Tibial artery (tissue), 4 donors: ENCODE results near the gene F7.

ENCODE experiments used
- DNase-seq, 2 donors: peaks; one replicate each; pipeline ENCODE4 v3.0.0-alpha.2; 2019
- H3K27ac ChIP-seq, 2 donors: fragments of 200-600 bp; sonication (generic) in 1 of 2; 1 replicate in 1 of 2; 2 replicates in 1 of 2; pipeline ENCODE4 v1.5.1; 2018 to 2019; ENCODE audit warnings: mild to moderate bottlenecking in 1 of 2
- H3K27me3 ChIP-seq, 2 donors: fragments of 200-600 bp; sonication (generic) in 1 of 2; one replicate each; pipeline versions ENCODE4 v1.5.1 to v1.6.0; 2016 to 2019
- H3K36me3 ChIP-seq, 3 donors: fragments of 200-600 bp; sonication (generic) in 2 of 3; one replicate each; pipeline ENCODE4 v1.5.1; 2016 to 2019; ENCODE audit warnings: mild to moderate bottlenecking in 2 of 3
- H3K4me1 ChIP-seq, 4 donors: fragments of 200-600 bp; sonication (generic) in 2 of 4; 1 replicate in 3 of 4; 2 replicates in 1 of 4; pipeline ENCODE4 v1.5.1; 2016 to 2019
- H3K4me3 ChIP-seq, 2 donors: fragments of 200-600 bp; sonication (generic) in 1 of 2; 1 replicate in 1 of 2; 2 replicates in 1 of 2; pipeline ENCODE4 v1.5.1; 2018 to 2019; ENCODE audit warnings: mild to moderate bottlenecking in 2 of 2
- H3K9me3 ChIP-seq, 3 donors: fragments of 200-600 bp; sonication (generic) in 1 of 3; one replicate each; pipeline ENCODE4 v1.5.1; 2016 to 2019
- intact Hi-C: fragments of 100-400 bp; cut with DNase I; formaldehyde crosslinking; loops from one replicate; pipeline ENCODE4 v1.15.0; 2023; ENCODE audit warnings: low total_unique reads
- TF ChIP-seq, protein P1 (sequence below), 2 experiments: fragments of 200-600 bp in 1 of 2; fragments of 450-650 bp in 1 of 2; IDR thresholded peaks; one replicate each; pipeline ENCODE4 v1.5.1; 2017 to 2019; ENCODE audit warnings: antibody characterized with exemption in 2 of 2, mild to moderate bottlenecking in 1 of 2, moderate library complexity in 1 of 2

The F7 gene

DNA sequence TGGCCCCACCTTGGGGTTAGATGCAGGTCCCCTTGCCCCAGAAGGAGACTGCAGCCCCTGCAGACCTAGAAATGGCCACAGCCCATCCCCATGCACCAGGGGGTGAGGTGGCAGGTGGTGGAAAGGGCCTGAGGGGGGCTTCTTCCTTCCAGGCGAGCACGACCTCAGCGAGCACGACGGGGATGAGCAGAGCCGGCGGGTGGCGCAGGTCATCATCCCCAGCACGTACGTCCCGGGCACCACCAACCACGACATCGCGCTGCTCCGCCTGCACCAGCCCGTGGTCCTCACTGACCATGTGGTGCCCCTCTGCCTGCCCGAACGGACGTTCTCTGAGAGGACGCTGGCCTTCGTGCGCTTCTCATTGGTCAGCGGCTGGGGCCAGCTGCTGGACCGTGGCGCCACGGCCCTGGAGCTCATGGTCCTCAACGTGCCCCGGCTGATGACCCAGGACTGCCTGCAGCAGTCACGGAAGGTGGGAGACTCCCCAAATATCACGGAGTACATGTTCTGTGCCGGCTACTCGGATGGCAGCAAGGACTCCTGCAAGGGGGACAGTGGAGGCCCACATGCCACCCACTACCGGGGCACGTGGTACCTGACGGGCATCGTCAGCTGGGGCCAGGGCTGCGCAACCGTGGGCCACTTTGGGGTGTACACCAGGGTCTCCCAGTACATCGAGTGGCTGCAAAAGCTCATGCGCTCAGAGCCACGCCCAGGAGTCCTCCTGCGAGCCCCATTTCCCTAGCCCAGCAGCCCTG is 12.8 kb downstream of the F7 start:
- peak; percentile 14 to 51 for DNase-seq
- intact Hi-C loops, result no loop called here
- Histone ChIP-seq H3K4me3 (no peak overlapping the region), H3K4me1 (peaks cover 0 to 9% (median 1%) of the 10 kb centered on the region in 4 donors), H3K36me3 (no peaks in the 10 kb centered on the region), H3K9me3 (no peaks in the 10 kb centered on the region), H3K27me3 (peaks cover 0 to 9% of the 10 kb centered on the region in 2 donors), H3K27ac (no peak overlapping the region)
- TF ChIP-seq, protein P1, sequence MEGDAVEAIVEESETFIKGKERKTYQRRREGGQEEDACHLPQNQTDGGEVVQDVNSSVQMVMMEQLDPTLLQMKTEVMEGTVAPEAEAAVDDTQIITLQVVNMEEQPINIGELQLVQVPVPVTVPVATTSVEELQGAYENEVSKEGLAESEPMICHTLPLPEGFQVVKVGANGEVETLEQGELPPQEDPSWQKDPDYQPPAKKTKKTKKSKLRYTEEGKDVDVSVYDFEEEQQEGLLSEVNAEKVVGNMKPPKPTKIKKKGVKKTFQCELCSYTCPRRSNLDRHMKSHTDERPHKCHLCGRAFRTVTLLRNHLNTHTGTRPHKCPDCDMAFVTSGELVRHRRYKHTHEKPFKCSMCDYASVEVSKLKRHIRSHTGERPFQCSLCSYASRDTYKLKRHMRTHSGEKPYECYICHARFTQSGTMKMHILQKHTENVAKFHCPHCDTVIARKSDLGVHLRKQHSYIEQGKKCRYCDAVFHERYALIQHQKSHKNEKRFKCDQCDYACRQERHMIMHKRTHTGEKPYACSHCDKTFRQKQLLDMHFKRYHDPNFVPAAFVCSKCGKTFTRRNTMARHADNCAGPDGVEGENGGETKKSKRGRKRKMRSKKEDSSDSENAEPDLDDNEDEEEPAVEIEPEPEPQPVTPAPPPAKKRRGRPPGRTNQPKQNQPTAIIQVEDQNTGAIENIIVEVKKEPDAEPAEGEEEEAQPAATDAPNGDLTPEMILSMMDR (IDR thresholded peaks at IDR 0.05), result no peak

DNA sequence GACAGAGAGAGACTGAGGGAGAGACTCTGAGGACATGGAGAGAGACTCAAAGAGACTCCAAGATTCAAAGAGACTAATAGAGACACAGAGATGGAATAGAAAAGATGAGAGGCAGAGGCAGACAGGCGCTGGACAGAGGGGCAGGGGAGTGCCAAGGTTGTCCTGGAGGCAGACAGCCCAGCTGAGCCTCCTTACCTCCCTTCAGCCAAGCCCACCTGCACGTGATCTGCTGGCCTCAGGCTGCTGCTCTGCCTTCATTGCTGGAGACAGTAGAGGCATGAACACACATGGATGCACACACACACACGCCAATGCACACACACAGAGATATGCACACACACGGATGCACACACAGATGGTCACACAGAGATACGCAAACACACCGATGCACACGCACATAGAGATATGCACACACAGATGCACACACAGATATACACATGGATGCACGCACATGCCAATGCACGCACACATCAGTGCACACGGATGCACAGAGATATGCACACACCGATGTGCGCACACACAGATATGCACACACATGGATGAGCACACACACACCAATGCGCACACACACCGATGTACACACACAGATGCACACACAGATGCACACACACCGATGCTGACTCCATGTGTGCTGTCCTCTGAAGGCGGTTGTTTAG is 13.7 kb downstream of the F7 start:
- intact Hi-C loops, result no loop called here
- H3K9me3 ChIP-seq, result no peaks in the 10 kb centered on the region
- no peak overlapping the region for H3K27ac ChIP-seq
- DNase-seq, result no peak
- peaks cover 0 to 9% (median 1%) of the 10 kb centered on the region in 4 donors for H3K4me1 ChIP-seq
- no peak overlapping the region for H3K4me3 ChIP-seq
- no peaks in the 10 kb centered on the region for H3K36me3 ChIP-seq
- TF ChIP-seq, protein P1 (IDR thresholded peaks at IDR 0.05), result no peak
- peaks cover 0 to 9% of the 10 kb centered on the region in 2 donors for H3K27me3 ChIP-seq

DNA sequence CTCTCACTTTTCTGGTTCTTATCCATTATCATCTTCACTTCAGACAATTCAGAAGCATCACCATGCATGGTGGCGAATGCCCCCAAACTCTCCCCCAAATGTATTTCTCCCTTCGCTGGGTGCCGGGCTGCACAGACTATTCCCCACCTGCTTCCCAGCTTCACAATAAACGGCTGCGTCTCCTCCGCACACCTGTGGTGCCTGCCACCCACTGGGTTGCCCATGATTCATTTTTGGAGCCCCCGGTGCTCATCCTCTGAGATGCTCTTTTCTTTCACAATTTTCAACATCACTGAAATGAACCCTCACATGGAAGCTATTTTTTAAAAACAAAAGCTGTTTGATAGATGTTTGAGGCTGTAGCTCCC is 14.2 kb downstream of the F7 start:
- Histone ChIP-seq H3K4me1 (peaks cover 0 to 9% (median 1%) of the 10 kb centered on the region in 4 donors), H3K27me3 (peaks cover 0 to 9% of the 10 kb centered on the region in 2 donors), H3K27ac (no peak overlapping the region), H3K9me3 (no peaks in the 10 kb centered on the region), H3K4me3 (no peak overlapping the region), H3K36me3 (no peaks in the 10 kb centered on the region)
- peak in 1 of 2 donors; percentile 13 for DNase-seq
- TF ChIP-seq, protein P1 (IDR thresholded peaks at IDR 0.05), result no peak
- intact Hi-C loops, result no loop called here

DNA sequence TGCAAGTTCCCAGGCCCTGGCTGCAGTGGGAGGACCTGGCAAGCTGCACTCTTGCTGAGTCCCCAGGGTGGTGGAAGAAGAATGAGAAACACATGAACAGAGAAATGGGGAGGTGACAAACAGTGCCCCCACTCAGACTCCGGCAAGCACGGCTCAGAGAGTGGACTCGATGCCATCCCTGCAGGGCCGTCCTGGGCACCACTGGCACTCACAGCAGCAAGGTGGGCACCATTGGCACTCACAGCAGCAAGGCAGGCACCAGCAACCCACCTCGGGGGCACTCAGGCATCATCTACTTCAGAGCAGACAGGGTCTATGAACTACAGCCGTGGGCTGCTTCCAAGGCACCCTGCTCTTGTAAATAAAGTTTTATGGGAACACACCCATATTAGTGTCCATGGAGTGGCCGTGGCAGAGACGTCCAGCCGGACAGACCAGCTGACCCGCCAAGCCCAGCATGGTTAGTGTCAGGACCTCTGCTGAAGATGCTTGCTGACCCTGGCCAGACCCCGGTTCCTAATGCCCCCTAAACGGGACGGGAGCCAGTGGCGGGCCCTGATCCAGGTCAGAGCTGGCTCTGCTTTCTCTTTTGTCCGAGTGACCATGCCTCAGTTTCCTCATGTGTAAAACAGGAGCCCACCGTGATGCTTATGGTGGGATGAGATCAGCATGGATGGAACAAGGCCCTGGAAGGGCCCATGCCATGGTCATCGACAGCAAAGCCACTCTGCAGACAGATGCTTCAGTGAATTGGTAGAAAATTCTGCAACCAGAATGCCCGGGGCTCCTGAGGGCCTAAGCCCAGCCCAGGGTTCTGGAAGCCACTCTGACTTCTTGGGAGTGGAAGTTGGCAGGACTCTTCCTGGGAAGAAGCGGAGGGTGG is 14.9 kb downstream of the F7 start:
- TF ChIP-seq, protein P1 (IDR thresholded peaks at IDR 0.05), result no peak
- H3K27me3 ChIP-seq, result peaks cover 0 to 5% of the 10 kb centered on the region in 2 donors
- H3K4me1 ChIP-seq, result peaks cover 0 to 9% (median 1%) of the 10 kb centered on the region in 4 donors
- peak; percentile 12 to 41 for DNase-seq
- no peaks in the 10 kb centered on the region for H3K9me3 ChIP-seq
- H3K27ac ChIP-seq, result no peak overlapping the region
- H3K4me3 ChIP-seq, result no peak overlapping the region
- H3K36me3 ChIP-seq, result no peaks in the 10 kb centered on the region
- intact Hi-C loops, result no loop called here

DNA sequence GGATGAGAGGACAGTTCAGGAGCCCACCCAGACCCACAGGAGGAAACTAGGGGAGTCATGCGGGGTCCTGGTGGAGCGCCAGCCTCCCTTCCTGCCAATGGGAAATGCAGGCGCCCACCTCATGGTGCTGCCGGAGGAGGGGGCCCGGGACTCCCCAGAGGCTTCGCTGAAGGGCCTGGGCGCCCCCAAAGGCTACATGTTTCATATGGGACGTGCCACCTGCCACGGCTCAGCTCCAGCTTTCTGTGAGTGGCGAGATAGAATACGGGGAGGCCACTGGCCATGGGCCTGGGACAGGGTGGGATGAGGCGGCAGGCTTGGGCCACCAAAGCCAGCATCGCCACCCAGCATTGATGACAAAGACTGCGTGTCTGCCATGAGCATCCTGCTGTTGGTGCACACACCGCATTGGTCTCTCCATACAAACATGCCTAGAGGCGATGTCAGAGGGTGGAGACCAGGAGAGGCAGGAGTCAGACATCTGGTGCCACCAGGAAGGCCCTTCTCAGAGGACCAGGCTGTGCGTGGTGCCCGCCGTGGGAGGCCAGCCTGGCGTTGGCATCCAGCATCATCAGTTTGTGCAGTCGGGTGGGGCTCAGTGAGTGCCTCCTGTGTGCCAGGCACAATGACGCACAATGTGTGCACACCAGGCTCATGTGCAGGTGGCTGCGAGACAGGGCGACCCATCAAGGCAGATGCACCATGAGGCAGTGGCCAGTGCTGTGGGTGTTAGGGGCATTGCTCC is 15.8 kb downstream of the F7 start:
- Histone ChIP-seq H3K9me3 (no peaks in the 10 kb centered on the region), H3K4me3 (no peak overlapping the region), H3K27ac (no peak overlapping the region), H3K36me3 (no peaks in the 10 kb centered on the region), H3K4me1 (peaks cover 0 to 9% (median 1%) of the 10 kb centered on the region in 4 donors), H3K27me3 (peaks cover 0 to 2% of the 10 kb centered on the region in 2 donors)
- TF ChIP-seq, protein P1 (IDR thresholded peaks at IDR 0.05), result no peak
- DNase-seq, result peak in 1 of 2 donors; percentile 49
- intact Hi-C loops, result no loop called here
